BE2C (cell line): ENCODE results near the gene ACBD5.
"Not testable (repeated sequence)": the region's sequence is repeated elsewhere in the genome, so short reads cannot be mapped to it uniquely, and the experiment has no call there.

Experiments
- DNase-seq: peaks from one replicate; pipeline ENCODE4 v3.0.0-alpha.2; 2020
- H3K27me3 ChIP-seq: fragments of 250-450 bp; sonication (Bioruptor Pico); 2 replicates; pipeline ENCODE4 v1.5.1; 2020; ENCODE audit warnings: mild to moderate bottlenecking
- H3K36me3 ChIP-seq: fragments of 250-450 bp; sonication (Bioruptor Pico); 2 replicates; pipeline ENCODE4 v1.5.1; 2020; ENCODE audit warnings: mild to moderate bottlenecking
- H3K4me1 ChIP-seq: fragments of 250-450 bp; sonication (Bioruptor Pico); 2 replicates; pipeline ENCODE4 v1.5.1; 2020
- H3K4me3 ChIP-seq: 2 replicates; pipeline ENCODE4 v1.5.1; 2011; ENCODE audit warnings: low read depth, low read length
- H3K9me3 ChIP-seq: fragments of 250-450 bp; sonication (Bioruptor Pico); 2 replicates; pipeline ENCODE4 v1.5.1; 2020
- TF ChIP-seq, protein P1 (sequence below): IDR thresholded peaks from 2 replicates; pipeline ENCODE4 v1.5.1; 2012; ENCODE audit warnings: mild to moderate bottlenecking, low read depth, low read length

The ACBD5 gene

DNA sequence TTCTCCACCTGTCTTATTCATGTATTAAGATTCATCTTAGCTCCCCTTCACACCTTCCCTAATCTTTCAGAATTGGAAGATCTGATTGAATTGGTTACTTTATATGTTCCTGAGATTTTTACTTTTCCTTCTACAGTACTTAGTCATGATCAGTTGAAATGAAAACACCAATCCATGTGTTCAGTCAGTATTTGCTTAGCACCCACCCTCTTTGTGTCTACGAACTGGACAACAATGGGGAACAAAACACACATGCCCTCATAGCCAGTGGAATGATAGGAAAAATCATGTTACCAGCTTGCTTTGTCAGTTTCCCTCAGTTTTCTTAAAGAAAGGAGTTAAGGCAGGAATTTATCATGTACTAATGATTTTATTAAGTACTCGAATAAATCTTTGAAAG, 83.4 kb downstream of the ACBD5 start:
- Histone ChIP-seq H3K4me1 (no peaks in the 10 kb centered on the region; the same call in 1 of the 2 replicates), H3K36me3 (peaks cover 17% of the 10 kb centered on the region), H3K4me3 (peak overlapping the region; percentile 91), H3K27me3 (no peaks in the 10 kb centered on the region), H3K9me3 (no peaks in the 10 kb centered on the region)
- DNase-seq = no peak
- TF ChIP-seq, protein P1, sequence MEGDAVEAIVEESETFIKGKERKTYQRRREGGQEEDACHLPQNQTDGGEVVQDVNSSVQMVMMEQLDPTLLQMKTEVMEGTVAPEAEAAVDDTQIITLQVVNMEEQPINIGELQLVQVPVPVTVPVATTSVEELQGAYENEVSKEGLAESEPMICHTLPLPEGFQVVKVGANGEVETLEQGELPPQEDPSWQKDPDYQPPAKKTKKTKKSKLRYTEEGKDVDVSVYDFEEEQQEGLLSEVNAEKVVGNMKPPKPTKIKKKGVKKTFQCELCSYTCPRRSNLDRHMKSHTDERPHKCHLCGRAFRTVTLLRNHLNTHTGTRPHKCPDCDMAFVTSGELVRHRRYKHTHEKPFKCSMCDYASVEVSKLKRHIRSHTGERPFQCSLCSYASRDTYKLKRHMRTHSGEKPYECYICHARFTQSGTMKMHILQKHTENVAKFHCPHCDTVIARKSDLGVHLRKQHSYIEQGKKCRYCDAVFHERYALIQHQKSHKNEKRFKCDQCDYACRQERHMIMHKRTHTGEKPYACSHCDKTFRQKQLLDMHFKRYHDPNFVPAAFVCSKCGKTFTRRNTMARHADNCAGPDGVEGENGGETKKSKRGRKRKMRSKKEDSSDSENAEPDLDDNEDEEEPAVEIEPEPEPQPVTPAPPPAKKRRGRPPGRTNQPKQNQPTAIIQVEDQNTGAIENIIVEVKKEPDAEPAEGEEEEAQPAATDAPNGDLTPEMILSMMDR = no peak

DNA sequence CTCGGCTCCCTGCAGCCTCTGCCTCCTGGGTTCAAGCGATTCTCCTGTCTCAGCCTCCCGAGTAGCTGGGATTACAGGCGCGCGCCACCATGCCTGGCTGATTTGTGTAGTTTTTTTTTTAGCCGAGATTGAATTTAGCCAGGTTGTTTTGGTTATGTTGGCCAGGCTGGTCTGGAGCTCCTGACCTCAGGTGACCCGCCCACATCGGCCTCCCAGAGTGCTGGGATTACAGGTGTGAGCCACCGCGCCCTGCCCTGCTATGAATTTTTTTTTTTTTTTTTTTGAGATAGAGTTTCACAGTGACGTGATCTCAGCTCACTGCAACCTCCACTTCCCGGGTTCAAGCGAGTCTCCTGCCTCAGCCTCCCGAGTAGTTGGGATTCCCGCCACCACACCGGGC, 84.0 kb downstream of the ACBD5 start:
- not testable (repeated sequence) for H3K9me3 ChIP-seq, H3K27me3 ChIP-seq, DNase-seq, H3K4me1 ChIP-seq
- H3K4me3 ChIP-seq = peak overlapping the region; percentile 91
- peaks cover 16% of the 10 kb centered on the region for H3K36me3 ChIP-seq

DNA sequence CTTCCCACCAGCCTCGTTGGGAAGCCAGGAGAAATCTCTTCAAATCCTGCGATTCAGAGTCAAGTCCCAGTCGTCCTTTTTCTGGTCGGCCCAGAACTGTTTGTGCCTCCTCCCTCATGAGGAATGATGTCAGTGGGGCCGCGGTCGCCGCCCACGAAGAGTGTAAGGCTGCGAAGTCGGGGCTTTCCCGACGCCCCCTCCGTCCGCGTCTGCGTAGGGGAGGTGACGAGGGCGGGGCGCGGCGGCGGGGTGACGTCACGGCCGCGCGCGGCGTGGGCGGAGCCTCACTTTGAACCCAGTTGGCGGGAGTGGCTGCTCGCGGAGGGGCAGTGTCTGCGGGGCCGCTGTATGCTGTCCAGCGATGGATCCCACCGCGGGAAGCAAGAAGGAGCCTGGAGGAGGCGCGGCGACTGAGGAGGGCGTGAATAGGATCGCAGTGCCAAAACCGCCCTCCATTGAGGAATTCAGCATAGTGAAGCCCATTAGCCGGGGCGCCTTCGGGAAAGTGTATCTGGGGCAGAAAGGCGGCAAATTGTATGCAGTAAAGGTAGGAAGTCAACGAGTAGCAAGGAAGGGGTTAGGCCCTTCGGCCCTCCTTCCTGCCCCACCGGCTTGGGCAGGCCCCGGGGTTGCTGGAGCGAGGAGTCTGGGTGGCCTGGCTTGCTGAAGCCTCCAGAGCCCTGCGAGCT, 85.4 kb downstream of the ACBD5 start, which contains the start of gene MASTL:
Gene MASTL (plus strand): TSS at position 287 of the 689 bp plus-strand sequence. CDS start 75 bp downstream, at position 362.
- peak; percentile 90 for DNase-seq
- Histone ChIP-seq H3K36me3 (peaks cover 11% of the 10 kb centered on the region), H3K9me3 (no peaks in the 10 kb centered on the region), H3K27me3 (no peaks in the 10 kb centered on the region), H3K4me3 (peak within 1 kb of the TSS; percentile 91), H3K4me1 (no peaks in the 10 kb centered on the region; the same call in 1 of the 2 replicates)
- TF ChIP-seq, protein P1 = no peak

DNA sequence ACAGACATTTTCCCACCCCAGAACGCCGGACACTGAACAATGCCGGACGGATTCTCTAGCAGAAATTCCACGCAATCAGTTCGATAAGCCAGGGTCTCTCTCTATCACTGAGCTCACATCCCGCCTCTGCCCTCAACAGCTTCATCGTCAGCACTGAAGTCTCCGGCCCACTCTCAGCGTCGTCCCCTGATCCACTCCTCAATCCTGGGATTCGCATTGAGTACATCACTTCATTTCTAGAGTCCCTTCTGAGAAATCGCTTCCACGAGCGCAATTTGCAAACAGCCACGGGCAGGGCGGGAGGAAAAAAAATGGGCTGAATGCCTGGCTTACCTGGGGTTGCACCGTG, 86.8 kb downstream of the ACBD5 start:
- no peak for DNase-seq

DNA sequence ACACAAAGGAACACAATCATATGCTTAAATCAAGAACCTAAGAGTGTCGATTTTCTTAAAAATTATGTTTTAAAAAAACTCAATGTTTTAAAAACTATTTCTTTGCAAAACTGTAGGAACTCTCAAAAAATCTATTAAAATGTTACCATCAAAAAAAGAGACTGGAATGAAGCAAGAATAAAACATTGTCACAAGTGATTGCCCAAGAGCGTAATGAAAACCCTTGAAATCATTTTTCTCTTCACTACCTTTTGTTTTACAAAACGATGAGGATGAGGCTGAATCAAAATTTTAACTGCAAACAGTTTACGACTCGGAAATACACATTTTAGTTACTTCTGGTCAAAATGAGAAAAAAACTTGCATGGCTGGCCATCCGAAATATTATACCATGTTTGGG, 87.3 kb downstream of the ACBD5 start:
- TF ChIP-seq, protein P1 = no peak
- H3K9me3 ChIP-seq = no peaks in the 10 kb centered on the region
- no peaks in the 10 kb centered on the region; the same call in 1 of the 2 replicates for H3K4me1 ChIP-seq
- no peaks in the 10 kb centered on the region for H3K27me3 ChIP-seq
- peak overlapping the region; percentile 91 for H3K4me3 ChIP-seq
- peaks cover 11% of the 10 kb centered on the region for H3K36me3 ChIP-seq
- no peak for DNase-seq

More for the DNA sequence above, 86.8 kb downstream of the ACBD5 start:
- Histone ChIP-seq H3K36me3 (peaks cover 11% of the 10 kb centered on the region), H3K27me3 (no peaks in the 10 kb centered on the region), H3K4me1 (no peaks in the 10 kb centered on the region; the same call in 1 of the 2 replicates), H3K9me3 (no peaks in the 10 kb centered on the region), H3K4me3 (peak overlapping the region; percentile 91)
- TF ChIP-seq, protein P1 = no peak

DNA sequence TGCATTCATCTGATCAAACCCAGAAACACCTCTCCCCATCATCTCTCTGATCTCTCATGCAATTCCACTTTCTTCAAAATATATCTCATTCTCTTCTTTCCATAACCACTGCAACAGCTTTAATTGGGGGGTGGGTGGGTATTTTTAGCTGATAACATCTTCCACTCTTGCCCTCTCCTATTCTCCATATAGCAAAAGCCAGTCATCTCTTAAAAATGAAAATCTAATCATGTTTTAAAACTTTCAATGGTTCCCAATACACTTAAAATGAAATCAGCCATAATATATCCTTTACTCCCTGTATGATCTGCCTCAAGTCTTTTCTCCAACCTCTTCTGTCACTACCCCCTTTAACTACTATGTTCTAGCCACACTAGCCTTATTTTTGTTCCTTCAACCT, 87.9 kb downstream of the ACBD5 start:
- Histone ChIP-seq H3K4me3 (peak overlapping the region; percentile 91), H3K4me1 (no peaks in the 10 kb centered on the region; the same call in 1 of the 2 replicates), H3K9me3 (no peaks in the 10 kb centered on the region), H3K36me3 (peaks cover 13% of the 10 kb centered on the region), H3K27me3 (no peaks in the 10 kb centered on the region)
- TF ChIP-seq, protein P1 = no peak
- DNase-seq = no peak
